Tibial nerve (tissue), 4 donors: ENCODE results near the gene EFCAB9.

Experiments used
- EP300 ChIP-seq, 2 donors: sonication (generic); formaldehyde crosslinking; IDR thresholded peaks; one replicate each; pipeline ENCODE4 v1.6.1; 2017; ENCODE audit warnings: antibody characterized with exemption in 2 of 2, mild to moderate bottlenecking in 1 of 2
- TF ChIP-seq, protein P1 (sequence below), 5 experiments: fragments of 200-600 bp in 3 of 5; fragments of 450-650 bp in 2 of 5; sonication (generic) in 3 of 5; IDR thresholded peaks; one replicate each; pipeline ENCODE4 v1.5.1; 2016 to 2019; ENCODE audit warnings: antibody characterized with exemption in 5 of 5, mild to moderate bottlenecking in 3 of 5, moderate library complexity in 2 of 5

DNA sequence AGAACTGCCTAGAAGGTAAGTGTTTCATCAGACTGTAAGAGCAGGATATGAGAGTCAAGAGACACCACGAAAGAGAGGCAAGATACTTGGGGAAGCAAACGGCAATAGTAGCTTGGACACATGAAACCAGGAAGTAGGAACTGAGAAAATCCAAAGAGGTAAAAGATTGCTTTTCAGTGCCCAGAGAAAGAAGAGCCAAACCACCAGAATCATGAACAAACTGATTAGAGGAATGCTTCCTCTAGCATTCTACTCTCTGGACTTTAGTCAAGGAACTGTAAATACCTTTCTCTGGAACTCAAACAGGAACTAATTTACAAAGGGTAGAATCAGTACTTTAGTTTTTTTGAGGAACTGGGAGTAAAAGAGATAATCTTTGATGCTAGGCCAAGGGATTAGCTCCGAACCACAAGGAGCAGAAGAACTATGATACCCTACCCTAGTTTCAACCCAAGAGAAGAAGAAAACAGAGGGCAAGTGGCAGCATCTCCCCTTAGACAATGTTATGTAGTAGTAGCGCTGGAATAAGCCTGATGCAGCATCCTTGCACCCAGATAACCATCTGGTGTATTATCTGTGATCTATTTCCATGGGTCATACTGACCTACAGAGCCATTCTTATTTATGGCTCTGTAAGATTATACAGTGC, 41.3 kb downstream of the EFCAB9 start:
- no peak for TF ChIP-seq EP300 (IDR thresholded peaks at IDR 0.05)
- TF ChIP-seq, protein P1, sequence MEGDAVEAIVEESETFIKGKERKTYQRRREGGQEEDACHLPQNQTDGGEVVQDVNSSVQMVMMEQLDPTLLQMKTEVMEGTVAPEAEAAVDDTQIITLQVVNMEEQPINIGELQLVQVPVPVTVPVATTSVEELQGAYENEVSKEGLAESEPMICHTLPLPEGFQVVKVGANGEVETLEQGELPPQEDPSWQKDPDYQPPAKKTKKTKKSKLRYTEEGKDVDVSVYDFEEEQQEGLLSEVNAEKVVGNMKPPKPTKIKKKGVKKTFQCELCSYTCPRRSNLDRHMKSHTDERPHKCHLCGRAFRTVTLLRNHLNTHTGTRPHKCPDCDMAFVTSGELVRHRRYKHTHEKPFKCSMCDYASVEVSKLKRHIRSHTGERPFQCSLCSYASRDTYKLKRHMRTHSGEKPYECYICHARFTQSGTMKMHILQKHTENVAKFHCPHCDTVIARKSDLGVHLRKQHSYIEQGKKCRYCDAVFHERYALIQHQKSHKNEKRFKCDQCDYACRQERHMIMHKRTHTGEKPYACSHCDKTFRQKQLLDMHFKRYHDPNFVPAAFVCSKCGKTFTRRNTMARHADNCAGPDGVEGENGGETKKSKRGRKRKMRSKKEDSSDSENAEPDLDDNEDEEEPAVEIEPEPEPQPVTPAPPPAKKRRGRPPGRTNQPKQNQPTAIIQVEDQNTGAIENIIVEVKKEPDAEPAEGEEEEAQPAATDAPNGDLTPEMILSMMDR (IDR thresholded peaks at IDR 0.05) = no peak
